ENCODE measurements around the gene MICAL3.

The MICAL3 gene

DNA sequence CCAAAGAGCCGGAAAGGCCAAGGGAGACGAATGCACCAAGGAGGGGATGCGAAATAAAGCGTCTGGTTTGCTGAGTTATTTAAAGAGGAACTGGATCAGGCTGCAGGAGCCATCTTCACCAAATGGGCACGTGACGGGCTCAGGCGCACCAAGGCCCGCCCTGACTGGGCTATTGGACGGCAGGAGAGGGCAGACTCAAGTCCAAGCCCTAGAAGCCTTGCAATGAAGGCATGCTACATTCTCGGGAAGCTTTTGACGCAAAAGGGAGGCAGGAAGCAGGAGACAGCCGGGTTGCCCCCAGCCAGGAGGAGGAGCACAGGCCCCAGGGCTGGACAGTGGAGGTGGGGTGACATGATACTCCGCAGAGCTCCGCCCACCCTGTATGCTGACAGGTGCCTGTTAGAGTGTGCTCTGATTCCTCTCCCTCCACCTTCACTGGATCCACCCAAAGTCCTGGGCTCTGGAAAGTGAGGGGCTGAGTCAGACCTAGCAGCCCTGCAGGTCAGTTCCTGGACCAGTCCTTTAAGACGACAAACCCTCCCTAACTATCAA lies 208.6 kb downstream of the MICAL3 start:
- H3K4me1 ChIP-seq (ENCODE audit: insufficient read depth, insufficient read length): no peaks in the 10 kb centered on the region
- H3K9me3 ChIP-seq (ENCODE audit: insufficient read depth, low read length): no peaks in the 10 kb centered on the region
- no peak for TF ChIP-seq ZNF274 (IDR thresholded peaks at IDR 0.05; ENCODE audit: low read depth, low read length)
- TF ChIP-seq YY1 (IDR thresholded peaks at IDR 0.05; ENCODE audit: insufficient read depth, insufficient read length): no peak
- no peak for TF ChIP-seq SUZ12 (IDR thresholded peaks at IDR 0.05; ENCODE audit: extremely low read depth, insufficient read depth, insufficient read length)
- no peak overlapping the region for H3K9ac ChIP-seq (ENCODE audit: insufficient read length, low read depth)
- no peak for DNase-seq (ENCODE audit: low read depth, low spot score)
- peaks cover 54% of the 10 kb centered on the region for H3K36me3 ChIP-seq (ENCODE audit: insufficient read depth, insufficient read length, low read length)
- no peaks in the 10 kb centered on the region for H3K27me3 ChIP-seq (ENCODE audit: insufficient read depth, insufficient read length)
- H3K4me3 ChIP-seq (ENCODE audit: insufficient read length, low read depth): no peak overlapping the region

DNA sequence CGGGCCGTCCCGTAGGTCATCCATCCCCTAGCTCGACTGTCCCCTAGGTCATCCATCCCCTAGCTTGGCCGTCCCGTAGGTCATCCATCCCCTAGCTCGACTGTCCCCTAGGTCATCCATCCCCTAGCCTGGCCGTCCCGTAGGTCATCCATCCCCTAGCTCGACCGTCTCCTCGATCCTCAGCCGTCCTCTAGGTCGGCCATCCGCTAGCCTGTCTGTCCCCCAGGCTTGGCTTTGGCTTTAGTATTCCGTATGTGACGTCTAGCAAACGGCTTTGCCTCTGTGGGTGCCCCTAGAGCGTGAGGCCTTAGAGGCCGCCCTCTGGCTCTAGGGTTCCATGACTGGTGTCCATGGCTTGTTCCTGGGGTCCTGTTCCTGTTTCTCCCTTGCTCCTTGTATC lies 209.5 kb downstream of the MICAL3 start:
- no peak overlapping the region for H3K9ac ChIP-seq (ENCODE audit: insufficient read length, low read depth)
- H3K36me3 ChIP-seq (ENCODE audit: insufficient read depth, insufficient read length, low read length): peaks cover 59% of the 10 kb centered on the region
- no peaks in the 10 kb centered on the region for H3K27me3 ChIP-seq (ENCODE audit: insufficient read depth, insufficient read length)
- TF ChIP-seq ZNF274 (IDR thresholded peaks at IDR 0.05; ENCODE audit: low read depth, low read length): no peak
- TF ChIP-seq SUZ12 (IDR thresholded peaks at IDR 0.05; ENCODE audit: extremely low read depth, insufficient read depth, insufficient read length): no peak
- no peak for TF ChIP-seq YY1 (IDR thresholded peaks at IDR 0.05; ENCODE audit: insufficient read depth, insufficient read length)
- no peak for DNase-seq (ENCODE audit: low read depth, low spot score)
- no peak overlapping the region for H3K4me3 ChIP-seq (ENCODE audit: insufficient read length, low read depth)
- H3K4me1 ChIP-seq (ENCODE audit: insufficient read depth, insufficient read length): no peaks in the 10 kb centered on the region
- H3K9me3 ChIP-seq (ENCODE audit: insufficient read depth, low read length): no peaks in the 10 kb centered on the region

DNA sequence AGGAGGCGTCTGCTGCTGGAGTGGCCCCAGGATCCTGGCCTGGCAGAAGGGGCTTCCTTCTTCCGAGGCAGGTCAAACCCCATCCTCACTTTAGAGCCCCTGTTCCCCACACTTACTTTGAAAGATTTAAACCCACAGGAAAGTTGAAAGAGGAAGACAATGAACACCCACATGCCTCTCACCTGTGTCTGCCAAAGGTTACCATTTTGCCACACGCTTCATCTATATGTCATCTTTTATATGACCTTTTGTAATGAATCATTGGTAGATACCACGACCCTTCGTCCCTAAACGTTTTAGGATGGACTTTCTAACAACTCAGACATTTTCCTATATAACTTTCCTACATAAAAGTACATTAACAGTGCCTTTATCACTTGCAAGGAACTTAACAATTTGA lies 210.3 kb downstream of the MICAL3 start:
- Histone ChIP-seq H3K9ac (ENCODE audit: insufficient read length, low read depth) (no peak overlapping the region), H3K4me1 (ENCODE audit: insufficient read depth, insufficient read length) (no peaks in the 10 kb centered on the region)

GRCh38 chr22:17811119-17811518 lies 213.2 kb downstream of the MICAL3 start:
- DNase-seq (ENCODE audit: low read depth, low spot score): no peak
- peaks cover 71% of the 10 kb centered on the region for H3K36me3 ChIP-seq (ENCODE audit: insufficient read depth, insufficient read length, low read length)

More for the DNA sequence above, 210.3 kb downstream of the MICAL3 start:
- H3K36me3 ChIP-seq (ENCODE audit: insufficient read depth, insufficient read length, low read length): peaks cover 63% of the 10 kb centered on the region
- no peaks in the 10 kb centered on the region for H3K9me3 ChIP-seq (ENCODE audit: insufficient read depth, low read length)
- H3K4me3 ChIP-seq (ENCODE audit: insufficient read length, low read depth): no peak overlapping the region
- no peak for TF ChIP-seq ZNF274 (IDR thresholded peaks at IDR 0.05; ENCODE audit: low read depth, low read length)
- TF ChIP-seq SUZ12 (IDR thresholded peaks at IDR 0.05; ENCODE audit: extremely low read depth, insufficient read depth, insufficient read length): no peak
- no peak for TF ChIP-seq YY1 (IDR thresholded peaks at IDR 0.05; ENCODE audit: insufficient read depth, insufficient read length)
- H3K27me3 ChIP-seq (ENCODE audit: insufficient read depth, insufficient read length): no peaks in the 10 kb centered on the region
- DNase-seq (ENCODE audit: low read depth, low spot score): no peak

DNA sequence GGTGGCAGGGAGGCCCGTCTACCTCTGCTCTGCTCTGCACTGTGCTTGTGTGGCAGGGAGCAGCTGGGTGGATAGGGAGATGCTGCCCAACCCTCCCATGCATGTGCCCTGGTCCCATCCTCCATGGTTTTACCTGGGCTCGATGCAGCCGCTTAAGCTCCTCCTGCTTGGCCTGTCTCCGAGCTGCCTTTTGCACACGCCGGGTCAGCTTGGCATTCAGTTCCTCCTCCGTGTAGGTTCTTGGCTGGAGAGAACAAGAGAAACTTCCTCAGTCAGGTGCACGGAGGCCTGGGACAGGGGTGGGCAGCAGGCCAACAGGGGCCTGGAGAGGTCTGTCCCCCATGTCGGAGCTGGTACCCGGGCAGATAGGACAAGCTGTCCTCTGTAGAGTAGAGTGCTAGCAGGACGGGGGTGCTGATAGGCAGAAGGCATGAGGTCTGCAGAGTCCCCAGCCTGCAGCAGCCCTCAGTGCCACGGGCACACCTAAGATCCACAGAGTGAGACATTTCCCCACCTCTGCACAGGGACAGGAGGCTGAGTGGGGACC lies 213.7 kb downstream of the MICAL3 start:
- Histone ChIP-seq H3K4me1 (ENCODE audit: insufficient read depth, insufficient read length) (peaks cover 6% of the 10 kb centered on the region), H3K9me3 (ENCODE audit: insufficient read depth, low read length) (no peaks in the 10 kb centered on the region), H3K9ac (ENCODE audit: insufficient read length, low read depth) (no peak overlapping the region), H3K36me3 (ENCODE audit: insufficient read depth, insufficient read length, low read length) (peaks cover 69% of the 10 kb centered on the region), H3K27me3 (ENCODE audit: insufficient read depth, insufficient read length) (no peaks in the 10 kb centered on the region), H3K4me3 (ENCODE audit: insufficient read length, low read depth) (no peak overlapping the region)
- no peak for TF ChIP-seq SUZ12 (IDR thresholded peaks at IDR 0.05; ENCODE audit: extremely low read depth, insufficient read depth, insufficient read length)
- no peak for TF ChIP-seq ZNF274 (IDR thresholded peaks at IDR 0.05; ENCODE audit: low read depth, low read length)
- no peak for TF ChIP-seq YY1 (IDR thresholded peaks at IDR 0.05; ENCODE audit: insufficient read depth, insufficient read length)
- DNase-seq (ENCODE audit: low read depth, low spot score): no peak

More at GRCh38 chr22:17811119-17811518, 213.2 kb downstream of the MICAL3 start:
- H3K27me3 ChIP-seq (ENCODE audit: insufficient read depth, insufficient read length): no peaks in the 10 kb centered on the region
- no peak overlapping the region for H3K4me3 ChIP-seq (ENCODE audit: insufficient read length, low read depth)
- H3K4me1 ChIP-seq (ENCODE audit: insufficient read depth, insufficient read length): peaks cover 6% of the 10 kb centered on the region
- H3K9ac ChIP-seq (ENCODE audit: insufficient read length, low read depth): no peak overlapping the region
- TF ChIP-seq ZNF274 (IDR thresholded peaks at IDR 0.05; ENCODE audit: low read depth, low read length): no peak
- TF ChIP-seq SUZ12 (IDR thresholded peaks at IDR 0.05; ENCODE audit: extremely low read depth, insufficient read depth, insufficient read length): no peak
- no peak for TF ChIP-seq YY1 (IDR thresholded peaks at IDR 0.05; ENCODE audit: insufficient read depth, insufficient read length)
- H3K9me3 ChIP-seq (ENCODE audit: insufficient read depth, low read length): no peaks in the 10 kb centered on the region

- no peak for TF ChIP-seq YY1 (IDR thresholded peaks at IDR 0.05; ENCODE audit: insufficient read depth, insufficient read length)
- TF ChIP-seq ZNF274 (IDR thresholded peaks at IDR 0.05; ENCODE audit: low read depth, low read length): no peak
- no peak for TF ChIP-seq SUZ12 (IDR thresholded peaks at IDR 0.05; ENCODE audit: extremely low read depth, insufficient read depth, insufficient read length)
- Histone ChIP-seq H3K4me3 (ENCODE audit: insufficient read length, low read depth) (no peak overlapping the region), H3K9me3 (ENCODE audit: insufficient read depth, low read length) (no peaks in the 10 kb centered on the region), H3K27me3 (ENCODE audit: insufficient read depth, insufficient read length) (no peaks in the 10 kb centered on the region), H3K4me1 (ENCODE audit: insufficient read depth, insufficient read length) (peaks cover 8% of the 10 kb centered on the region), H3K9ac (ENCODE audit: insufficient read length, low read depth) (no peak overlapping the region), H3K36me3 (ENCODE audit: insufficient read depth, insufficient read length, low read length) (peaks cover 61% of the 10 kb centered on the region)
- DNase-seq (ENCODE audit: low read depth, low spot score): no peak
Observed at GRCh38 chr22:17808693-17809403, 215.5 kb downstream of the MICAL3 start.

All from NT2/D1 (cell line).